Measurements from ENCODE around the gene FAM177A1. TPM values are rescaled to one million over a fixed set of nuclear protein-coding genes. Genes with fewer than 3 reads are reported as not detected.

Gene FAM177A1
- total and polyA plus RNA-seq, 2 experiments from 2014 or later = 30.1 to 47.3 TPM

GRCh38 chr14:35121887-35122695 lies 76.0 kb downstream of the FAM177A1 start, which contains the start of the genes PPP2R3C and PRORP:
Gene PPP2R3C, minus strand, starts transcription at chr14:35121990. Its CDS starts 31 bp downstream, at chr14:35121959.
Gene PRORP, plus strand, starts transcription at chr14:35122552. Its CDS starts 694 bp downstream, at chr14:35123246.
- Histone ChIP-seq H3K4me3 (peak within 1 kb of the TSS; percentile 89), H3K27ac (peak within 1 kb of the TSS; percentile 97), H3K9me3 (ENCODE audit: low read depth) (no peaks in the 10 kb centered on the region), H3K4me1 (ENCODE audit: low read depth) (no peaks in the 10 kb centered on the region), H3K27me3 (no peaks in the 10 kb centered on the region), H3K36me3 (no peaks in the 10 kb centered on the region)
- peak; percentile 96 to 98 for DNase-seq (ENCODE audit: low read depth in 1 of 2, low spot score in 1 of 2)
- TF ChIP-seq CTCF (IDR thresholded peaks at IDR 0.05; ENCODE audit: low read depth, low read length) = no peak

DNA sequence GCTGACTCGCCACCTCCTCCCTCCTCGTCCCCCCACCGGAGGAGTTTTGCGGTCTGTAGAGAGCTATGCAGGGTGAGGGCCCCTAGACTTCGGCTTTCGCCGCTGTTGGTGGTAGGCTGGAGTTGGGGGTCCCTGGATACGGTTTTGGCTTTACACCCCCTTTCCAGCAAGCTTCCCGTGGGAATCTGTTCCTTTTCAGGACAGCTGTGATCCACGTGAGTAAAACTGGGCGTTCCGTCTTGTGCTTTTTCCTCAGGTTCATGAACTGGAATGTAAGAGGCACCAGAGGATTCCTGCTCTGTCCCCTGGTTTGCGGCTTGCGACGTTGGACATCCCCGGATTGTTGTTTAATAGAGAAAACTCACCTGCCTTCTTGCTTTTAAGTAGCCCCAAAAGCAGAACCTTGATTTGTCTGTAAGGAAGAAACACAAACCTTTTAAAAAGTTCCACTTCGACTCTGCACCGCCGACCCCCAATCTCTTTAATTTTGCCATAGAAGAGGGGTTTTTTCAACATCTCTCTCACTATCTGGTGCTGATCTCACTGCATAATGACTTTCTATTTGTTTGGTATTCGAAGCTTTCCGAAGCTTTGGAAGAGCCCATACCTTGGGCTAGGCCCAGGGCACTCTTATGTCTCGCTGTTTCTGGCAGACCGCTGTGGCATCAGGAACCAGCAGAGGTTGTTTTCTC lies 76.8 kb downstream of the FAM177A1 start:
- DNase-seq (ENCODE audit: low read depth in 1 of 2, low spot score in 1 of 2) = peak in 1 of 2 donors; percentile 52
- peak overlapping the region; percentile 97 for H3K27ac ChIP-seq
- no peaks in the 10 kb centered on the region for H3K36me3 ChIP-seq
- H3K9me3 ChIP-seq (ENCODE audit: low read depth) = no peaks in the 10 kb centered on the region
- TF ChIP-seq CTCF (IDR thresholded peaks at IDR 0.05; ENCODE audit: low read depth, low read length) = no peak
- peak overlapping the region; percentile 89 for H3K4me3 ChIP-seq
- H3K27me3 ChIP-seq = no peaks in the 10 kb centered on the region
- no peaks in the 10 kb centered on the region for H3K4me1 ChIP-seq (ENCODE audit: low read depth)

GRCh38 chr14:35123388-35123703 lies 77.3 kb downstream of the FAM177A1 start:
- Histone ChIP-seq H3K27ac (peak overlapping the region; percentile 97), H3K4me3 (peak overlapping the region; percentile 89), H3K36me3 (no peaks in the 10 kb centered on the region), H3K4me1 (ENCODE audit: low read depth) (no peaks in the 10 kb centered on the region), H3K9me3 (ENCODE audit: low read depth) (no peaks in the 10 kb centered on the region), H3K27me3 (no peaks in the 10 kb centered on the region)
- DNase-seq (ENCODE audit: low read depth in 1 of 2, low spot score in 1 of 2) = no peak
- TF ChIP-seq CTCF (IDR thresholded peaks at IDR 0.05; ENCODE audit: low read depth, low read length) = no peak

- no peaks in the 10 kb centered on the region for H3K27me3 ChIP-seq
- no peaks in the 10 kb centered on the region for H3K9me3 ChIP-seq (ENCODE audit: low read depth)
- no peak overlapping the region for H3K4me3 ChIP-seq
- no peaks in the 10 kb centered on the region for H3K36me3 ChIP-seq
- DNase-seq (ENCODE audit: low read depth in 1 of 2, low spot score in 1 of 2) = no peak
- TF ChIP-seq CTCF (IDR thresholded peaks at IDR 0.05; ENCODE audit: low read depth, low read length) = no peak
- no peak overlapping the region for H3K27ac ChIP-seq
- H3K4me1 ChIP-seq (ENCODE audit: low read depth) = no peaks in the 10 kb centered on the region
Observed at GRCh38 chr14:35124127-35124526, 78.1 kb downstream of the FAM177A1 start.

Other genes starting within 250 kb of the FAM177A1 start
- gene BAZ1A, start 170.9 kb upstream of the FAM177A1 start, total RNA-seq = 5.2 and 11.1 TPM in 2 replicates
- 7.2 and 10.7 TPM in 2 replicates for gene BAZ1A, start 170.9 kb upstream of the FAM177A1 start, polyA plus RNA-seq
- 49.3 and 64.2 TPM in 2 replicates for gene SRP54, start 63.3 kb upstream of the FAM177A1 start, total RNA-seq
- gene SRP54, start 63.3 kb upstream of the FAM177A1 start, polyA plus RNA-seq = 68.1 and 91.6 TPM in 2 replicates
- gene PPP2R3C, start 75.7 kb downstream of the FAM177A1 start, total RNA-seq = 5.8 and 12.5 TPM in 2 replicates
- 22.0 and 35.3 TPM in 2 replicates for gene PPP2R3C, start 75.7 kb downstream of the FAM177A1 start, polyA plus RNA-seq
- gene PRORP, start 76.3 kb downstream of the FAM177A1 start, total RNA-seq = 29.3 and 40.5 TPM in 2 replicates
- gene PRORP, start 76.3 kb downstream of the FAM177A1 start, polyA plus RNA-seq = 28.4 and 33.0 TPM in 2 replicates
- gene PSMA6, start 246.1 kb downstream of the FAM177A1 start, total RNA-seq = 143 and 221 TPM in 2 replicates
- gene PSMA6, start 246.1 kb downstream of the FAM177A1 start, polyA plus RNA-seq = 296 and 352 TPM in 2 replicates